HCT116 (cell line): Measurements from ENCODE around the gene REPS1. TPM values are rescaled to one million over a fixed set of nuclear protein-coding genes. Genes with fewer than 3 reads are reported as not detected.

ENCODE experiments used
- ATAC-seq: fragments of 200-7000 bp; cut with Tn5 transposase; 2 replicates; pipeline ENCODE4 v1.9.1; 2020; ENCODE audit warnings: mild to moderate bottlenecking, moderate library complexity
- BruUV-seq: library from RNA; stranded (reverse); fragments of 400-500 nt; replicated peaks from 2 replicates; lab custom pipeline; 2021; lab: Mats Ljungman, UMichigan
- CTCF ChIA-PET: fragments of 300-600 bp; sonication (Branson Sonifier 250); formaldehyde crosslinking; loops from one replicate; lab custom pipeline; 2021; ENCODE audit warnings: antibody characterized with exemption; lab: Charles Lee
- POLR2A ChIA-PET: fragments of 300-600, 350-600 bp; sonication (Branson Sonifier 250); formaldehyde crosslinking; loops from one replicate; lab custom pipeline; 2021; ENCODE audit warnings: antibody characterized with exemption; lab: Charles Lee
- RAD21 ChIA-PET, 2 experiments: fragments of 300-600 bp; sonication (Branson Sonifier 250); formaldehyde crosslinking; loops; one replicate each; lab custom pipeline; 2023; ENCODE audit warnings: low total read pairs in 2 of 2; ENCODE audit not compliant: uncharacterized antibody in 2 of 2, unreplicated experiment in 2 of 2, low non-redundant PET in 1 of 2; lab: Charles Lee
- DNase-seq: peaks from one replicate; pipeline ENCODE4 v3.0.0-alpha.2; 2010; ENCODE audit warnings: low read depth, low spot score
- H2AFZ ChIP-seq: fragments of 200-600 bp; shearing (Covaris generic), sonication (generic); 2 replicates; pipeline ENCODE4 v1.6.1; 2017; ENCODE audit warnings: low read depth, mixed run types, mixed read lengths, antibody characterized with exemption, low read length; ENCODE audit not compliant: poor library complexity, severe bottlenecking
- H3K27ac ChIP-seq: 2 replicates; pipeline ENCODE4 v1.5.1; 2012; ENCODE audit warnings: low read depth, low read length
- H3K27me3 ChIP-seq: fragments of 200-600 bp; sonication (generic); 2 replicates; pipeline ENCODE4 v1.6.1; 2016; ENCODE audit warnings: mixed run types, low read length, mixed read lengths; ENCODE audit not compliant: insufficient read depth
- H3K36me3 ChIP-seq, 2 experiments: fragments of 200-500 bp in 1 of 2; fragments of 200-600 bp in 1 of 2; sonication (Bioruptor generic) in 1 of 2; sonication (generic) in 1 of 2; 2 replicates each; pipeline versions ENCODE4 v1.5.1 to v1.6.1; 2014 to 2016; ENCODE audit warnings: low read length in 2 of 2, inconsistent platforms in 1 of 2, mixed read lengths in 1 of 2, mixed run types in 1 of 2; ENCODE audit not compliant: insufficient read depth in 2 of 2, control insufficient read depth in 1 of 2
- H3K4me1 ChIP-seq, 2 experiments: fragments of 200-600 bp in 1 of 2; sonication (generic) in 1 of 2; 2 replicates each; pipeline versions ENCODE4 v1.5.1 to v1.6.1; 2012 to 2017; ENCODE audit warnings: low read length in 2 of 2, inconsistent platforms in 1 of 2, mild to moderate bottlenecking in 1 of 2, mixed read lengths in 1 of 2, mixed run types in 1 of 2, moderate library complexity in 1 of 2; ENCODE audit not compliant: insufficient read depth in 2 of 2, control insufficient read depth in 1 of 2
- H3K4me2 ChIP-seq: fragments of 200-600 bp; sonication (generic); 2 replicates; pipeline ENCODE4 v1.6.1; 2017; ENCODE audit warnings: mixed run types, low read length, mixed read lengths
- H3K4me3 ChIP-seq, 2 experiments: fragments of 200-600 bp in 1 of 2; sonication (generic) in 1 of 2; replicated peaks in 1 of 2; 2 replicates each; pipeline ENCODE4 v1.5.1; 2011 to 2016; ENCODE audit warnings: low read length in 2 of 2, control low read depth in 1 of 2, low read depth in 1 of 2, mild to moderate bottlenecking in 1 of 2, mixed read lengths in 1 of 2, mixed run types in 1 of 2
- H3K79me2 ChIP-seq: fragments of 200-600 bp; sonication (generic); 2 replicates; pipeline ENCODE4 v1.6.1; 2017; ENCODE audit warnings: mild to moderate bottlenecking, mixed run types, low read length, moderate library complexity, mixed read lengths; ENCODE audit not compliant: insufficient read depth
- H3K9ac ChIP-seq: fragments of 200-600 bp; sonication (generic); 2 replicates; pipeline ENCODE4 v1.6.1; 2016; ENCODE audit warnings: low read length, mixed read lengths
- H3K9me2 ChIP-seq: fragments of 200-600 bp; sonication (generic), shearing (Covaris generic); 2 replicates; pipeline ENCODE4 v1.6.1; 2017; ENCODE audit warnings: mixed run types, mild to moderate bottlenecking, moderate library complexity; ENCODE audit not compliant: insufficient read depth
- H3K9me3 ChIP-seq, 2 experiments: fragments of 200-500 bp in 1 of 2; fragments of 200-600 bp in 1 of 2; sonication (Bioruptor generic) in 1 of 2; sonication (generic) in 1 of 2; 2 replicates each; pipeline ENCODE4 v1.6.1; 2014 to 2017; ENCODE audit warnings: low read length in 2 of 2, mixed read lengths in 2 of 2, inconsistent platforms in 1 of 2, low read depth in 1 of 2, mild to moderate bottlenecking in 1 of 2, mixed run types in 1 of 2, moderate library complexity in 1 of 2; ENCODE audit not compliant: control insufficient read depth in 1 of 2, insufficient read depth in 1 of 2
- H4K20me1 ChIP-seq: fragments of 200-600 bp; sonication (generic), shearing (Covaris generic); 2 replicates; pipeline ENCODE4 v1.6.1; 2017; ENCODE audit warnings: mixed run types, mild to moderate bottlenecking, moderate library complexity; ENCODE audit not compliant: insufficient read depth
- CEBPB ChIP-seq: IDR thresholded peaks from 2 replicates; pipeline ENCODE4 v1.6.1; 2012; ENCODE audit warnings: low read depth
- EGR1 ChIP-seq: IDR thresholded peaks from 2 replicates; pipeline ENCODE4 v1.6.1; 2012; ENCODE audit warnings: low read depth
- ELF1 ChIP-seq: IDR thresholded peaks from 2 replicates; pipeline ENCODE4 v1.6.1; 2012; ENCODE audit warnings: low read depth, borderline replicate concordance
- FOSL1 ChIP-seq: IDR thresholded peaks from 2 replicates; pipeline ENCODE4 v1.6.1; 2012; ENCODE audit warnings: low read depth
- MAX ChIP-seq: IDR thresholded peaks from 2 replicates; pipeline ENCODE4 v1.6.1; 2012
- SP1 ChIP-seq: IDR thresholded peaks from 2 replicates; pipeline ENCODE4 v1.6.1; 2012; ENCODE audit warnings: low read depth
- ZBTB33 ChIP-seq: IDR thresholded peaks from 2 replicates; pipeline ENCODE4 v1.6.1; 2011; ENCODE audit warnings: mild to moderate bottlenecking, low read length, moderate library complexity; ENCODE audit not compliant: insufficient replicate concordance; ENCODE audit errors: extremely low read depth
- intact Hi-C: fragments of 100-400 bp; cut with micrococcal nuclease; formaldehyde crosslinking; loops from 2 replicates; pipeline ENCODE4 v1.10.0; 2022
- total RNA-seq: library from RNA; stranded (reverse); gene quantifications from one replicate; pipeline ENCODE4 v1.2.1, GENCODE V29; 2021; ENCODE audit not compliant: unreplicated experiment

The REPS1 gene
- total RNA-seq, 1 experiment from 2014 or later: 52.7 TPM

GRCh38 chr6:138988469-138988834 is 399 bp upstream of the REPS1 start:
- Histone ChIP-seq H2AFZ (peak overlapping the region; percentile 33), H3K27me3 (no peaks in the 10 kb centered on the region), H3K9me3 (no peaks in the 10 kb centered on the region), H3K79me2 (peaks cover 44% of the 10 kb centered on the region), H3K36me3 (no peaks in the 10 kb centered on the region), H3K4me1 (peaks cover 16 to 36% of the 10 kb centered on the region in 2 experiments; a peak in 3 of 4 replicates), H3K9me2 (no peaks in the 10 kb centered on the region), H4K20me1 (no peaks in the 10 kb centered on the region; the same call in 1 of the 2 replicates), H3K9ac (peak overlapping the region; percentile 88), H3K27ac (peak overlapping the region; percentile 72; the same call in 1 of the 2 replicates), H3K4me3 (peak overlapping the region; percentile 81 to 83), H3K4me2 (peak overlapping the region; percentile 77)
- BruUV-seq: TSS peak; percentile 71
- peak; percentile 39 for ATAC-seq
- TF ChIP-seq MAX: peak; percentile 14; the same call in 1 of the 2 replicates
- TF ChIP-seq EGR1: peak; percentile 16; the same call in 1 of the 2 replicates
- TF ChIP-seq SP1: no peak
- ChIA-PET POLR2A (no interaction called here), RAD21 (no interaction called here), CTCF (interaction anchor here (1.4 kb wide), 1 partner anchor 376 kb away, joined by 3 read pairs; no protein-coding TSS in a partner anchor)
- no peak for DNase-seq
- intact Hi-C loops: loop anchor here (1.0 to 10.0 kb wide), 3 partner anchors 40 to 376 kb away; partner anchors contain the start of gene ABRACL

- Histone ChIP-seq H3K4me3 (peak overlapping the region; percentile 81 to 83), H4K20me1 (peaks cover 4% of the 10 kb centered on the region; the same call in 1 of the 2 replicates), H3K9me2 (no peaks in the 10 kb centered on the region), H3K4me2 (peak overlapping the region; percentile 77), H2AFZ (no peak overlapping the region), H3K9me3 (no peaks in the 10 kb centered on the region), H3K79me2 (peaks cover 57% of the 10 kb centered on the region), H3K27ac (peak overlapping the region; percentile 72), H3K27me3 (no peaks in the 10 kb centered on the region), H3K9ac (peak overlapping the region; percentile 88), H3K36me3 (no peaks in the 10 kb centered on the region), H3K4me1 (peaks cover 16 to 36% of the 10 kb centered on the region in 2 experiments; a peak in 3 of 4 replicates)
- TF ChIP-seq CEBPB: no peak
- no peak for TF ChIP-seq ZBTB33
- TF ChIP-seq ELF1: no peak
- TF ChIP-seq FOSL1: no peak
- no peak for TF ChIP-seq MAX
- intact Hi-C loops: loop anchor here (10.0 kb wide), 1 partner anchor 378 kb away; no protein-coding TSS in a partner anchor
- ChIA-PET CTCF (interaction anchor here (1.2 kb wide), 1 partner anchor 21 kb away, joined by 4 read pairs; no protein-coding TSS in a partner anchor), POLR2A (interaction anchor here (1.2 kb wide), 1 partner anchor 12 kb away, joined by 3 read pairs; no protein-coding TSS in a partner anchor), RAD21 (no interaction called here)
- no TSS peak for BruUV-seq
- no peak for DNase-seq
- ATAC-seq: no peak
These were observed 892 bp downstream of the REPS1 start for GRCh38 chr6:138987080-138987642.
